Gastroesophageal sphincter (tissue), 3 donors: ENCODE results near the gene DPP6.

Source experiments
- EP300 ChIP-seq: sonication (generic); formaldehyde crosslinking; IDR thresholded peaks from one replicate; pipeline ENCODE4 v1.6.1; 2017; ENCODE audit warnings: antibody characterized with exemption, mild to moderate bottlenecking
- POLR2A ChIP-seq, 2 donors: fragments of 450-650 bp; IDR thresholded peaks; one replicate each; pipeline ENCODE4 v1.6.1; 2017; ENCODE audit warnings: antibody characterized with exemption in 2 of 2, mild to moderate bottlenecking in 2 of 2, moderate library complexity in 1 of 2
- POLR2AphosphoS5 ChIP-seq: sonication (generic); formaldehyde crosslinking; IDR thresholded peaks from one replicate; pipeline ENCODE4 v1.6.1; 2017; ENCODE audit warnings: antibody characterized with exemption
- TF ChIP-seq, protein P1 (sequence below), 4 experiments: fragments of 200-600 bp in 2 of 4; fragments of 450-650 bp in 2 of 4; sonication (generic) in 1 of 4; IDR thresholded peaks; one replicate each; pipeline ENCODE4 v1.5.1; 2017 to 2019; ENCODE audit warnings: antibody characterized with exemption in 4 of 4, mild to moderate bottlenecking in 2 of 4, moderate library complexity in 2 of 4

DNA sequence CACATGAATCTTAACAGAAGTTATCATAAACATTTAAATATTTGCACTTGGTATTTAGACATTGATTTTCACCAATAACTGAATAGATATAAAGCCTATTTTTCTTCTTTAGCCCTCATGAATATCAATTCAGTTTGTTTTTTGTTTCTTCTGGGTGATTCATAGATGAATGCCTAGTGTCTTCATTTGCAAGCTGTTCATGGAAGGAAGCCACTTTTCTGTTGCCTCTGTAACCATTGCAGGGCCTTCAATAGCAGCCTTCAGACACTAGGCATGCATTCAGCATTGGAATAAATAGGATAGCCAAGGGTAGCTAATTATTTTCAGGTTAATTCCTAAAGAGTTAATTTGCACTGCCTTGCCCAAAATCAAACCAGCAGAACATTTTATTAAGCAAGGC is 375.3 kb downstream of the DPP6 start:
- TF ChIP-seq EP300 (no peak), POLR2AphosphoS5 (no peak), POLR2A (IDR thresholded peaks at IDR 0.05) (no peak)
- TF ChIP-seq, protein P1, sequence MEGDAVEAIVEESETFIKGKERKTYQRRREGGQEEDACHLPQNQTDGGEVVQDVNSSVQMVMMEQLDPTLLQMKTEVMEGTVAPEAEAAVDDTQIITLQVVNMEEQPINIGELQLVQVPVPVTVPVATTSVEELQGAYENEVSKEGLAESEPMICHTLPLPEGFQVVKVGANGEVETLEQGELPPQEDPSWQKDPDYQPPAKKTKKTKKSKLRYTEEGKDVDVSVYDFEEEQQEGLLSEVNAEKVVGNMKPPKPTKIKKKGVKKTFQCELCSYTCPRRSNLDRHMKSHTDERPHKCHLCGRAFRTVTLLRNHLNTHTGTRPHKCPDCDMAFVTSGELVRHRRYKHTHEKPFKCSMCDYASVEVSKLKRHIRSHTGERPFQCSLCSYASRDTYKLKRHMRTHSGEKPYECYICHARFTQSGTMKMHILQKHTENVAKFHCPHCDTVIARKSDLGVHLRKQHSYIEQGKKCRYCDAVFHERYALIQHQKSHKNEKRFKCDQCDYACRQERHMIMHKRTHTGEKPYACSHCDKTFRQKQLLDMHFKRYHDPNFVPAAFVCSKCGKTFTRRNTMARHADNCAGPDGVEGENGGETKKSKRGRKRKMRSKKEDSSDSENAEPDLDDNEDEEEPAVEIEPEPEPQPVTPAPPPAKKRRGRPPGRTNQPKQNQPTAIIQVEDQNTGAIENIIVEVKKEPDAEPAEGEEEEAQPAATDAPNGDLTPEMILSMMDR (IDR thresholded peaks at IDR 0.05) = no peak
